NT2/D1 (cell line): ENCODE results near the gene DLG2.

Experiments
- DNase-seq: peaks from one replicate; pipeline ENCODE4 v3.0.0-alpha.2; 2011; ENCODE audit warnings: low read depth, low spot score
- H3K27me3 ChIP-seq: 2 replicates; pipeline ENCODE4 v1.6.0; 2011; ENCODE audit warnings: mild to moderate bottlenecking; ENCODE audit not compliant: insufficient read length, insufficient read depth
- H3K36me3 ChIP-seq: 2 replicates; pipeline ENCODE4 v1.6.1; 2011; ENCODE audit warnings: mild to moderate bottlenecking, low read length, mixed read lengths; ENCODE audit not compliant: insufficient read depth, insufficient read length
- H3K4me1 ChIP-seq: 2 replicates; pipeline ENCODE4 v1.5.1; 2011; ENCODE audit not compliant: insufficient read depth, insufficient read length
- H3K4me3 ChIP-seq: 2 replicates; pipeline ENCODE4 v1.5.1; 2011; ENCODE audit warnings: low read depth; ENCODE audit not compliant: insufficient read length
- H3K9ac ChIP-seq: 2 replicates; pipeline ENCODE4 v1.6.0; 2011; ENCODE audit warnings: low read depth; ENCODE audit not compliant: insufficient read length
- H3K9me3 ChIP-seq: 2 replicates; pipeline ENCODE4 v1.5.1; 2011; ENCODE audit warnings: mild to moderate bottlenecking, low read length; ENCODE audit not compliant: insufficient read depth
- SUZ12 ChIP-seq: IDR thresholded peaks from 2 replicates; pipeline ENCODE4 v1.6.1; 2011; ENCODE audit not compliant: insufficient read length, insufficient read depth; ENCODE audit errors: extremely low read depth
- YY1 ChIP-seq: IDR thresholded peaks from 2 replicates; pipeline ENCODE4 v1.6.1; 2011; ENCODE audit not compliant: insufficient read length, insufficient read depth
- ZNF274 ChIP-seq: IDR thresholded peaks from 2 replicates; pipeline ENCODE4 v1.6.1; 2011; ENCODE audit warnings: mild to moderate bottlenecking, low read depth, low read length

DLG2 gene

GRCh38 chr11:84950569-84951270 is 676.4 kb downstream of the DLG2 start:
- no peaks in the 10 kb centered on the region for H3K9me3 ChIP-seq
- no peaks in the 10 kb centered on the region for H3K27me3 ChIP-seq
- no peak overlapping the region for H3K9ac ChIP-seq
- no peaks in the 10 kb centered on the region for H3K4me1 ChIP-seq
- no peak for DNase-seq
- no peak for TF ChIP-seq SUZ12
- TF ChIP-seq YY1: no peak
- no peak for TF ChIP-seq ZNF274
- H3K36me3 ChIP-seq: no peaks in the 10 kb centered on the region
- H3K4me3 ChIP-seq: no peak overlapping the region

- H3K9me3 ChIP-seq: no peaks in the 10 kb centered on the region
- TF ChIP-seq SUZ12 (no peak), ZNF274 (no peak), YY1 (no peak)
- H3K36me3 ChIP-seq: no peaks in the 10 kb centered on the region
- no peaks in the 10 kb centered on the region for H3K27me3 ChIP-seq
- no peak for DNase-seq
- no peak overlapping the region for H3K4me3 ChIP-seq
- no peaks in the 10 kb centered on the region for H3K4me1 ChIP-seq
- no peak overlapping the region for H3K9ac ChIP-seq
Measured at GRCh38 chr11:84947970-84948580, 679.1 kb downstream of the DLG2 start.

- no peaks in the 10 kb centered on the region for H3K27me3 ChIP-seq
Measured at GRCh38 chr11:84947070-84947469, 680.1 kb downstream of the DLG2 start.

GRCh38 chr11:84930863-84931262 is 696.3 kb downstream of the DLG2 start:
- Histone ChIP-seq H3K9me3 (no peaks in the 10 kb centered on the region), H3K27me3 (no peaks in the 10 kb centered on the region), H3K4me1 (no peaks in the 10 kb centered on the region), H3K4me3 (no peak overlapping the region), H3K36me3 (no peaks in the 10 kb centered on the region), H3K9ac (no peak overlapping the region)
- no peak for DNase-seq
- TF ChIP-seq SUZ12 (no peak), ZNF274 (no peak), YY1 (no peak)

More at GRCh38 chr11:84947070-84947469, 680.1 kb downstream of the DLG2 start:
- DNase-seq: no peak
- TF ChIP-seq SUZ12 (no peak), YY1 (no peak), ZNF274 (no peak)
- Histone ChIP-seq H3K4me3 (no peak overlapping the region), H3K9ac (no peak overlapping the region), H3K4me1 (no peaks in the 10 kb centered on the region), H3K9me3 (no peaks in the 10 kb centered on the region), H3K36me3 (no peaks in the 10 kb centered on the region)

- no peak overlapping the region for H3K4me3 ChIP-seq
- TF ChIP-seq YY1 (no peak), ZNF274 (no peak), SUZ12 (no peak)
- H3K27me3 ChIP-seq: no peaks in the 10 kb centered on the region
- H3K9ac ChIP-seq: no peak overlapping the region
- no peaks in the 10 kb centered on the region for H3K4me1 ChIP-seq
- no peaks in the 10 kb centered on the region for H3K36me3 ChIP-seq
- H3K9me3 ChIP-seq: no peaks in the 10 kb centered on the region
- DNase-seq: no peak
Measured at GRCh38 chr11:84929738-84930137, 697.4 kb downstream of the DLG2 start.

- Histone ChIP-seq H3K4me3 (no peak overlapping the region), H3K27me3 (no peaks in the 10 kb centered on the region), H3K36me3 (no peaks in the 10 kb centered on the region), H3K9ac (no peak overlapping the region), H3K4me1 (no peaks in the 10 kb centered on the region), H3K9me3 (no peaks in the 10 kb centered on the region)
- DNase-seq: no peak
- TF ChIP-seq YY1: no peak
- no peak for TF ChIP-seq SUZ12
- TF ChIP-seq ZNF274: no peak
Measured at GRCh38 chr11:84924154-84924692, 702.9 kb downstream of the DLG2 start.

- Histone ChIP-seq H3K4me3 (no peak overlapping the region), H3K9ac (no peak overlapping the region), H3K9me3 (no peaks in the 10 kb centered on the region)
Measured at GRCh38 chr11:84923489-84923888, 703.7 kb downstream of the DLG2 start.

More at GRCh38 chr11:84923489-84923888, 703.7 kb downstream of the DLG2 start:
- Histone ChIP-seq H3K4me1 (no peaks in the 10 kb centered on the region), H3K36me3 (no peaks in the 10 kb centered on the region), H3K27me3 (no peaks in the 10 kb centered on the region)
- no peak for DNase-seq
- TF ChIP-seq ZNF274 (no peak), YY1 (no peak), SUZ12 (no peak)
